VCaP (cell line): ENCODE measurements around the gene GAS6.

ENCODE experiments used
- H3K27ac ChIP-seq: fragments of 450-650 bp; 2 replicates; pipeline ENCODE4 v1.5.1; 2017
- TF ChIP-seq, protein P1 (sequence below): fragments of 450-650 bp; conservative IDR thresholded peaks from 2 replicates; pipeline ENCODE4 v1.5.1; 2017; ENCODE audit warnings: mild to moderate bottlenecking, moderate library complexity

Gene GAS6

DNA sequence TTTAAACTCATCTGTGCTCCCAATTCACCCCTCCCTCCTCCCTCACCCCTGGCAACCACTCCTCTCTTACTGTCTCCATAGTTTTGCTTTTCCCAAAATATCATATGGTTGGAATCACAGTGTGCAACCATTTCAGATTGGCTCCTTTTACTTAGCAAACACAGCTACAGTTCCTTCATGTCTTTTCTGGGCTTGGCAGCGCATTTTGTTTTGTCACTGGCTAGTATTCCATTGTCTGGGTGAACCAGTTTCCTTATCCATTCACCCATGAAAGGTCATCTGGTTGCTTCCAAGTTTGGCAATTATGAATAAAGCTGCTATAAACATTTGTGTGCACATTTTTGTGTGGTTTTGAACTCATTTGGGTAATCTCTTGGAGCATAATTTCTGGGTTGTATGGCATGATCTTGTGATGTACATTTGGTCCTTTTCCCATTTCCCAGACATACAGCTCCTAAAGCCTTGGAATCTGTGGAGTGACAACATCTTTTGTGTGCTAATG lies 23.9 kb upstream of the GAS6 start:
- TF ChIP-seq, protein P1, sequence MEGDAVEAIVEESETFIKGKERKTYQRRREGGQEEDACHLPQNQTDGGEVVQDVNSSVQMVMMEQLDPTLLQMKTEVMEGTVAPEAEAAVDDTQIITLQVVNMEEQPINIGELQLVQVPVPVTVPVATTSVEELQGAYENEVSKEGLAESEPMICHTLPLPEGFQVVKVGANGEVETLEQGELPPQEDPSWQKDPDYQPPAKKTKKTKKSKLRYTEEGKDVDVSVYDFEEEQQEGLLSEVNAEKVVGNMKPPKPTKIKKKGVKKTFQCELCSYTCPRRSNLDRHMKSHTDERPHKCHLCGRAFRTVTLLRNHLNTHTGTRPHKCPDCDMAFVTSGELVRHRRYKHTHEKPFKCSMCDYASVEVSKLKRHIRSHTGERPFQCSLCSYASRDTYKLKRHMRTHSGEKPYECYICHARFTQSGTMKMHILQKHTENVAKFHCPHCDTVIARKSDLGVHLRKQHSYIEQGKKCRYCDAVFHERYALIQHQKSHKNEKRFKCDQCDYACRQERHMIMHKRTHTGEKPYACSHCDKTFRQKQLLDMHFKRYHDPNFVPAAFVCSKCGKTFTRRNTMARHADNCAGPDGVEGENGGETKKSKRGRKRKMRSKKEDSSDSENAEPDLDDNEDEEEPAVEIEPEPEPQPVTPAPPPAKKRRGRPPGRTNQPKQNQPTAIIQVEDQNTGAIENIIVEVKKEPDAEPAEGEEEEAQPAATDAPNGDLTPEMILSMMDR: no peak
- H3K27ac ChIP-seq: no peak overlapping the region

DNA sequence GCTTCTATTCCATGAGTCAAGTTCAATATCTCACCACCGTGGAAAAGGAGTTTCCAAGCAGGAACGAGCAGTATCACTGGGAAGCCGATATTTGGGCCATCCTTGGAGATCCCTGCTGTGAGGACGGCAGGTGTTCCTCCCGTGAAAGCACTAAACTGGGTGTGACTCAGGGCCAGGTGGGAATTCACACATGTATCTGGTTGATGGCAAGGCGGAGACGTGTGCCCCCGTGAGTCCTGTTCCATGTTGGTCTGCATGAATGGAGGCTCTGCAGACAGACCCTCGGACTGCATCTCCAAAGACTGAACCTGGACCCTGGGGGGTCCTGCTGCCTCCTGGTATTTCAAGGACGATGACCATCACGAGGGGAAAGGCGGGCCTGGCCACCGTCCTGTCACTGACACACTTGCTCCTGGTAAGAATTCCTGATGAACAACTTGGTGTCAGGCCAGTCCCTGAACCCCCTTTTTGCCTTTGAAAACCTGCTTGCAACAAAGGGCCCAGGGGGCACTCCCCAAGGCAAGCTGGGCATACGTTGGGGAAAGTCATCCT lies 22.8 kb upstream of the GAS6 start:
- H3K27ac ChIP-seq: no peak overlapping the region
- TF ChIP-seq, protein P1: no peak

DNA sequence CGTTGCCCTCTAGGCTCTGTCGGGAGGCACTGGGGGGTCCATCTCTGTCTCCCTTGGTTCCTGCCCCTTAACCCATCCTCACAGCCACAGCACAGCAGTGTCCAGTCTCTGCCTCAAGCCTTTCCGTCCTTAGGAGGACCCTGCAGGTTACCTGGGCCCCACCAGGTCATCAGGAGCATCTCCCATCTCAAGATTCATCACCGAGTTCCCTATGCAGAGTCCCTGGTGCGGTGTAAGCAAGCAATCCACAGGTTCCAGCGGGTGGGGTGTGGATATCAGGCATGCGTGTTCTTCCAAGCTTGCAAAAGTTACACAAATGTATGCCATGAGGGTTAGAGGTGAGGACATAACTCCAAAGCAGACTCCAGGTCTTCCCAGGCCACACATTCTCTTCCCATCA lies 20.9 kb upstream of the GAS6 start:
- TF ChIP-seq, protein P1: no peak
- H3K27ac ChIP-seq: no peak overlapping the region

DNA sequence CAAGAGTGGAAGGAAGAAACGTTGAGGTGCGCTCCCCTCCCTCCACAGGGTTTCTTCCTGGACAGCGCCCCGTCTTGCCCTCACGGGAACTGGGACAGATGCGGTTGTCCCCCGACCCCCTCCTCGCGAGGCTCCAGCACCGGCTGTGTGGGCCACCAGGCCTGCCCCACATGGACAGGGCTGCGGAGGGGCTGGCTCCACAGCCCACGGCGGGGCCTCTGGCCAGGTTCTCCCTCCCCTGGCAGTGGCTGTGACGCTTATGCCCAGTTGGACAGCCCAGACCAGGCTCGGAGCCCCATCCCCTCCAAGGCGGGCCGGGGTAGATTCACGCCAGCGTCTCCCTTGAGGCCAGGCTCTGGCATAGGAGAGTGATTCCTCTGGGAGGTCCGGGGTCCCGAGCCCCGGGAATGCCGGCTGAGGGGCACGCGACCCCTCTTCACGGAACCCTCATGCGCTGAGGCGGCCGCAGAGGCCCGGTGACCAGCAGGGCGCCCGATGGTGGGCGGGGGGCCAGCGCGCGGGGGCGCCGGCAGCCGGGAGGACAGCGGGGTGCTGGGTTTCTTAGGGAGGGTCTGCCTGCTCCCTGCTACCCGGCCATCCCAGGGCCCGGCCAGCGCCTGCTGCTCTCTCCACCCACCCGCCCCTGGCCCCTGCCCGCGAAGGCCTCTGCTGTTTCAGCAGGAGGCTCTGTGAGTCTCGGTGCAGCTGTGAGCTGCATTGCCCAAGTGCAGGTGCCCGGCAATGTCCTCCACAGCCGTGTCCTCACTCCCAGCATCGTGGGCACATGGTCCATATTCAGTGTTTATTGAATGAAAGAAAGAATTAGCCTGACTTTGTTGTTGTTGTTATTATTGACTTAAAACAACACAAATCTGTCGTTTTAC lies 20.3 kb upstream of the GAS6 start:
- no peak overlapping the region for H3K27ac ChIP-seq
- TF ChIP-seq, protein P1: no peak

DNA sequence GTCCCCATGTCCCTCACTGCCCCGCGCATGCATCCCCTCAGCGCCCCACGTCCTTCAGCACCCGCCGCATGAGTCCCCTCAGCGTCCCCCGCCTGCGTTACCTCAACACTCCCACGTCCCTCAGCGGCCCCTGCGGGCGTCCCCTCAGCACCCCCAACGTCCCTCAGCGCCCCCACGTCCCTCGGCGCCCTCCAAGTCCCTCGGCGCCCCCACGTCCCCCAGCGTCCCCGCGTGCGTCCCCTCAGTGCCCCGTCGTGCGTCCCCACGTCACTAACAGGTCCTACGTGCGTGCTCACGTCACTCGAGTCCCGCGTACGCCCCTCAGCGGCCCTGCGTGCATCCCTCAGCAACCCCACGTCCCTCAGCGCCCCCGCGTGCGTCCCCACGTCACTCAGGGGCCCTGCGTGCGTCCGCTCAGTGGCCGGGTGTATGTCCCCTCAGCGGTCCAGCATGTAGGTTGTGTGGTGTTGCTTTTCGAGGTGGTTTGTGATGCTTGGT lies 19.5 kb upstream of the GAS6 start:
- H3K27ac ChIP-seq: no peak overlapping the region
- TF ChIP-seq, protein P1: no peak

DNA sequence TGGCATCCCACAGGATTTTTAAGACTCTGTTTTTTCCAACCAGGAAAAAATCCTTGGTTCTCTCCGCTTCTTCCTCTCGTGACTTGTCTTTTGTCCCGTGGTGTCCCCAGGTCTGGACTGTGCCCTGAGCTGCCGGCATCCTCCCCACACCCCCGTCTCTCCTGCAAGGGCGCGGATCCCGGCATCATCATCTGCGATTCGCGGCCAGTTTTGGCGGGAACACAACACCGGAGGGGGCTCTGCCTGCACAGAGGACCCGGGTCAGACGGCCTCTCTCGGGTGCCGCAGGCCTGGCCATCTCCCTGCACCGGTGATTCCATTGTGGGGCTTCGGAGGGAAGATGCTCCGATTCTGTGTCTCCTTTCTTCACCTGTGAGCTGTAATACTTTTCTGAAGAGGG lies 18.8 kb upstream of the GAS6 start:
- TF ChIP-seq, protein P1: no peak
- no peak overlapping the region for H3K27ac ChIP-seq

DNA sequence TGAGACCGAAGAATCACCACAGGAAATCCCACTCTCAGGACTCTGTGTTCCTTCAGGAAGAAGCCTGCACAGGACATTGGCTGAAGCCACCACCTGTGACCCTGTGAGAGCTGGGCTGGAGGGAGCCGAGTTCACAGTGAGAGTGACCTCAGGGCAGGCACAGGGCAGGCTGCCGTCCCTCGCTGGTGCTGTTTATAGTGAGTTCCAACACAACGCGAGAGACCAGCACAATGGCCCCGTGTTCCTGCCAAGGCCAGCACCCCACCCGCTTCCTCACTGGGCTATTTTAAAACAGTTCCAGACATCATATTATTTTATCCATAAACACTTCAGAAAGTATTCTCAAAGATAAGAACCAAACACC lies 18.4 kb upstream of the GAS6 start:
- H3K27ac ChIP-seq: no peak overlapping the region
- TF ChIP-seq, protein P1: no peak
